OCI-LY1 (cell line): ENCODE results near the gene THEM5.

Experiments
- H2AFZ ChIP-seq: fragments of 200-600 bp; sonication (generic), shearing (Covaris generic); 2 replicates; pipeline ENCODE4 v1.6.0; 2014; ENCODE audit warnings: antibody characterized with exemption, mild to moderate bottlenecking, low read length
- H3F3A ChIP-seq: fragments of 200-600 bp; sonication (generic), shearing (Covaris generic); 2 replicates; pipeline ENCODE4 v1.6.0; 2014; ENCODE audit warnings: mild to moderate bottlenecking, antibody characterized with exemption, low read length, moderate library complexity; ENCODE audit not compliant: insufficient read depth
- H3K27ac ChIP-seq: fragments of 200-600 bp; sonication (generic); 2 replicates; pipeline ENCODE4 v1.5.1; 2014; ENCODE audit warnings: low read length, mixed run types, mild to moderate bottlenecking, low read depth; ENCODE audit not compliant: poor library complexity, severe bottlenecking
- H3K27me3 ChIP-seq: fragments of 200-600 bp; sonication (generic); 2 replicates; pipeline ENCODE4 v1.6.0; 2014; ENCODE audit warnings: antibody characterized with exemption, mild to moderate bottlenecking, low read length, moderate library complexity; ENCODE audit not compliant: insufficient read depth
- H3K36me3 ChIP-seq: fragments of 200-600 bp; sonication (generic); 2 replicates; pipeline ENCODE4 v1.6.1; 2014; ENCODE audit warnings: mild to moderate bottlenecking, antibody characterized with exemption, low read length, moderate library complexity, mixed read lengths; ENCODE audit not compliant: insufficient read depth
- H3K4me1 ChIP-seq: fragments of 200-600 bp; sonication (generic); 2 replicates; pipeline ENCODE4 v1.5.1; 2014; ENCODE audit warnings: mild to moderate bottlenecking, low read length, moderate library complexity; ENCODE audit not compliant: insufficient read depth, severe bottlenecking
- H3K4me2 ChIP-seq: fragments of 200-600 bp; sonication (generic), shearing (Covaris generic); 2 replicates; pipeline ENCODE4 v1.6.1; 2014; ENCODE audit warnings: low read length
- H3K4me3 ChIP-seq: fragments of 200-600 bp; sonication (generic); 2 replicates; pipeline ENCODE4 v1.5.1; 2014; ENCODE audit warnings: low read length, low read depth, mild to moderate bottlenecking, mixed read lengths; ENCODE audit not compliant: poor library complexity, severe bottlenecking
- H3K79me2 ChIP-seq: fragments of 200-600 bp; shearing (Covaris generic); 2 replicates; pipeline ENCODE4 v1.6.1; 2016; ENCODE audit warnings: mixed run types, low read length, mixed read lengths; ENCODE audit not compliant: insufficient read depth
- H3K9ac ChIP-seq: fragments of 200-600 bp; sonication (generic), shearing (Covaris generic); 2 replicates; pipeline ENCODE4 v1.6.1; 2014; ENCODE audit warnings: mild to moderate bottlenecking, low read length, mixed read lengths
- H3K9me2 ChIP-seq: fragments of 200-600 bp; sonication (generic), shearing (Covaris generic); 2 replicates; pipeline ENCODE4 v1.6.1; 2014; ENCODE audit warnings: low read depth, mild to moderate bottlenecking, low read length, mixed read lengths
- H3K9me3 ChIP-seq: fragments of 200-600 bp; shearing (Covaris generic); 2 replicates; pipeline ENCODE4 v1.6.1; 2014; ENCODE audit warnings: low read length, mixed read lengths
- H4K20me1 ChIP-seq: fragments of 200-600 bp; sonication (generic), shearing (Covaris generic); 2 replicates; pipeline ENCODE4 v1.6.0; 2016; ENCODE audit warnings: mild to moderate bottlenecking, low read length; ENCODE audit not compliant: insufficient read depth
- CTCF ChIP-seq: fragments of 200-600 bp; sonication (generic), shearing (Covaris generic); IDR thresholded peaks from 2 replicates; pipeline ENCODE4 v1.5.1; 2017; ENCODE audit warnings: mild to moderate bottlenecking, antibody characterized with exemption, low read length, moderate library complexity, mixed read lengths
- EZH2 ChIP-seq: fragments of 200-600 bp; sonication (generic), shearing (Covaris generic); IDR thresholded peaks from 2 replicates; pipeline ENCODE4 v1.8.0; 2017; ENCODE audit warnings: borderline replicate concordance, mixed run types, mild to moderate bottlenecking, antibody characterized with exemption, low read length, moderate library complexity, mixed read lengths

Gene THEM5

GRCh38 chr1:151846062-151846568 is 7.4 kb downstream of the THEM5 start:
- H3K4me1 ChIP-seq, result peaks cover 18% of the 10 kb centered on the region
- no peak overlapping the region for H3K9ac ChIP-seq
- no peaks in the 10 kb centered on the region for H3K36me3 ChIP-seq
- H3K9me3 ChIP-seq, result no peaks in the 10 kb centered on the region
- no peaks in the 10 kb centered on the region for H3K27me3 ChIP-seq
- no peak overlapping the region for H2AFZ ChIP-seq
- no peak overlapping the region for H3K4me3 ChIP-seq
- no peaks in the 10 kb centered on the region for H4K20me1 ChIP-seq
- no peak overlapping the region for H3K4me2 ChIP-seq
- H3K79me2 ChIP-seq, result no peaks in the 10 kb centered on the region
- H3K27ac ChIP-seq, result no peak overlapping the region
- H3F3A ChIP-seq, result no peaks in the 10 kb centered on the region
- TF ChIP-seq EZH2 (no peak), CTCF (no peak)
- H3K9me2 ChIP-seq, result no peaks in the 10 kb centered on the region

- Histone ChIP-seq H3K9me2 (no peaks in the 10 kb centered on the region), H3K4me2 (no peak overlapping the region), H2AFZ (no peak overlapping the region), H3K9ac (no peak overlapping the region), H3K4me1 (peaks cover 34% of the 10 kb centered on the region), H3K9me3 (no peaks in the 10 kb centered on the region), H3K27ac (no peak overlapping the region), H3K27me3 (0 out of 2 replicates have a peak, but pooled peaks cover 8% of the 10 kb centered on the region), H3K36me3 (no peaks in the 10 kb centered on the region), H3K4me3 (no peak overlapping the region), H3F3A (no peaks in the 10 kb centered on the region), H4K20me1 (no peaks in the 10 kb centered on the region), H3K79me2 (no peaks in the 10 kb centered on the region)
- TF ChIP-seq CTCF (no peak), EZH2 (no peak)
Observed at GRCh38 chr1:151843398-151843797, 10.1 kb downstream of the THEM5 start.

- Histone ChIP-seq H3K27me3 (0 out of 2 replicates have a peak, but pooled peaks cover 11% of the 10 kb centered on the region), H3K4me3 (no peak overlapping the region), H3F3A (no peaks in the 10 kb centered on the region), H2AFZ (no peak overlapping the region), H3K36me3 (no peaks in the 10 kb centered on the region), H3K79me2 (no peaks in the 10 kb centered on the region), H3K27ac (no peak overlapping the region), H3K9me2 (no peaks in the 10 kb centered on the region), H3K4me2 (no peak overlapping the region), H4K20me1 (no peaks in the 10 kb centered on the region), H3K9ac (no peak overlapping the region), H3K9me3 (no peaks in the 10 kb centered on the region), H3K4me1 (peaks cover 34% of the 10 kb centered on the region)
- TF ChIP-seq CTCF (no peak), EZH2 (no peak)
Observed at GRCh38 chr1:151841141-151841540, 12.4 kb downstream of the THEM5 start.
